Neutrophil (primary cell): ENCODE results near the gene VPS50.

Source experiments
- H3K27ac ChIP-seq: fragments of 200-600 bp; sonication (generic); 2 replicates; pipeline ENCODE4 v1.5.1; 2016; ENCODE audit warnings: mild to moderate bottlenecking, moderate library complexity
- H3K27me3 ChIP-seq: fragments of 200-600 bp; sonication (generic); 2 replicates; pipeline ENCODE4 v1.6.0; 2016; ENCODE audit warnings: mild to moderate bottlenecking
- H3K36me3 ChIP-seq: fragments of 200-600 bp; sonication (generic); 2 replicates; pipeline ENCODE4 v1.5.1; 2017
- H3K4me1 ChIP-seq, 2 experiments: fragments of 200-600 bp in 1 of 2; sonication (generic) in 1 of 2; 1 replicate in 1 of 2; 2 replicates in 1 of 2; pipeline versions ENCODE4 v1.5.1 to v1.6.1; 2013 to 2016; ENCODE audit warnings: low read depth in 1 of 2, low read length in 1 of 2, mild to moderate bottlenecking in 1 of 2, moderate library complexity in 1 of 2; ENCODE audit not compliant: control insufficient read depth in 1 of 2, insufficient read depth in 1 of 2
- H3K4me3 ChIP-seq, 2 experiments: fragments of 200-600 bp in 1 of 2; sonication (generic) in 1 of 2; 1 replicate in 1 of 2; 2 replicates in 1 of 2; pipeline ENCODE4 v1.5.1; 2013 to 2016; ENCODE audit warnings: low read depth in 1 of 2, low read length in 1 of 2, mild to moderate bottlenecking in 1 of 2, moderate library complexity in 1 of 2
- H3K9me3 ChIP-seq: fragments of 200-600 bp; sonication (generic); 2 replicates; pipeline ENCODE4 v1.5.1; 2016
- CTCF ChIP-seq: fragments of 200-600 bp; sonication (generic); IDR thresholded peaks from 2 replicates; pipeline ENCODE4 v1.5.1; 2016; ENCODE audit warnings: antibody characterized with exemption

VPS50 gene

GRCh38 chr7:93228302-93228701, 3.9 kb upstream of the VPS50 start:
- H3K36me3 ChIP-seq: no peaks in the 10 kb centered on the region
- TF ChIP-seq CTCF: peak; percentile 84
- H3K27me3 ChIP-seq: peaks cover 23% of the 10 kb centered on the region
- no peak overlapping the region for H3K4me3 ChIP-seq
- H3K27ac ChIP-seq: peak overlapping the region; percentile 47
- peaks cover 27 to 30% of the 10 kb centered on the region in 2 experiments for H3K4me1 ChIP-seq
- H3K9me3 ChIP-seq: no peaks in the 10 kb centered on the region

GRCh38 chr7:93231259-93231658, 907 bp upstream of the VPS50 start:
- H3K4me3 ChIP-seq: peak overlapping the region; percentile 80 to 87
- no peak for TF ChIP-seq CTCF

GRCh38 chr7:93232673-93233018, 480 bp downstream of the VPS50 start:
- no peaks in the 10 kb centered on the region for H3K36me3 ChIP-seq
- peak overlapping the region; percentile 82 for H3K27ac ChIP-seq
- H3K4me1 ChIP-seq: peaks cover 27 to 30% of the 10 kb centered on the region in 2 experiments
- no peaks in the 10 kb centered on the region for H3K27me3 ChIP-seq
- no peak for TF ChIP-seq CTCF
- H3K4me3 ChIP-seq: peak overlapping the region; percentile 80 to 87
- no peaks in the 10 kb centered on the region for H3K9me3 ChIP-seq

More at GRCh38 chr7:93231259-93231658, 907 bp upstream of the VPS50 start:
- H3K36me3 ChIP-seq: no peaks in the 10 kb centered on the region
- H3K9me3 ChIP-seq: no peaks in the 10 kb centered on the region
- H3K27me3 ChIP-seq: no peaks in the 10 kb centered on the region
- peaks cover 27 to 30% of the 10 kb centered on the region in 2 experiments for H3K4me1 ChIP-seq
- peak overlapping the region; percentile 82 for H3K27ac ChIP-seq

- TF ChIP-seq CTCF: no peak
- Histone ChIP-seq H3K4me3 (no peak overlapping the region), H3K9me3 (no peaks in the 10 kb centered on the region), H3K36me3 (no peaks in the 10 kb centered on the region), H3K4me1 (peaks cover 19 to 22% of the 10 kb centered on the region in 2 experiments), H3K27me3 (no peaks in the 10 kb centered on the region), H3K27ac (no peak overlapping the region)
These were observed 3.4 kb downstream of the VPS50 start for GRCh38 chr7:93235541-93235940.

GRCh38 chr7:93238131-93238530, 6.0 kb downstream of the VPS50 start:
- Histone ChIP-seq H3K36me3 (no peaks in the 10 kb centered on the region), H3K27me3 (no peaks in the 10 kb centered on the region), H3K9me3 (no peaks in the 10 kb centered on the region), H3K4me3 (no peak overlapping the region), H3K4me1 (no peaks in the 10 kb centered on the region), H3K27ac (no peak overlapping the region)
- TF ChIP-seq CTCF: no peak

GRCh38 chr7:93238748-93239147, 6.6 kb downstream of the VPS50 start:
- no peak for TF ChIP-seq CTCF
- no peaks in the 10 kb centered on the region for H3K4me1 ChIP-seq
- H3K9me3 ChIP-seq: no peaks in the 10 kb centered on the region
- no peaks in the 10 kb centered on the region for H3K27me3 ChIP-seq
- no peak overlapping the region for H3K27ac ChIP-seq
- no peaks in the 10 kb centered on the region for H3K36me3 ChIP-seq
- no peak overlapping the region for H3K4me3 ChIP-seq
